PC-9 (cell line): Measurements from ENCODE around the gene WDFY3.

Experiments
- EZH2 ChIP-seq: fragments of 200-600 bp; sonication (generic); IDR thresholded peaks from 2 replicates; pipeline ENCODE4 v1.8.0; 2017; ENCODE audit warnings: antibody characterized with exemption, low read depth
- TF ChIP-seq, protein P1 (sequence below): fragments of 200-600 bp; sonication (generic); conservative IDR thresholded peaks from 2 replicates; pipeline ENCODE4 v1.6.1; 2017; ENCODE audit warnings: mixed run types, antibody characterized with exemption, mild to moderate bottlenecking, moderate library complexity

GRCh38 chr4:84718699-84719098 lies 247.8 kb downstream of the WDFY3 start:
- no peak for TF ChIP-seq EZH2
- TF ChIP-seq, protein P1, sequence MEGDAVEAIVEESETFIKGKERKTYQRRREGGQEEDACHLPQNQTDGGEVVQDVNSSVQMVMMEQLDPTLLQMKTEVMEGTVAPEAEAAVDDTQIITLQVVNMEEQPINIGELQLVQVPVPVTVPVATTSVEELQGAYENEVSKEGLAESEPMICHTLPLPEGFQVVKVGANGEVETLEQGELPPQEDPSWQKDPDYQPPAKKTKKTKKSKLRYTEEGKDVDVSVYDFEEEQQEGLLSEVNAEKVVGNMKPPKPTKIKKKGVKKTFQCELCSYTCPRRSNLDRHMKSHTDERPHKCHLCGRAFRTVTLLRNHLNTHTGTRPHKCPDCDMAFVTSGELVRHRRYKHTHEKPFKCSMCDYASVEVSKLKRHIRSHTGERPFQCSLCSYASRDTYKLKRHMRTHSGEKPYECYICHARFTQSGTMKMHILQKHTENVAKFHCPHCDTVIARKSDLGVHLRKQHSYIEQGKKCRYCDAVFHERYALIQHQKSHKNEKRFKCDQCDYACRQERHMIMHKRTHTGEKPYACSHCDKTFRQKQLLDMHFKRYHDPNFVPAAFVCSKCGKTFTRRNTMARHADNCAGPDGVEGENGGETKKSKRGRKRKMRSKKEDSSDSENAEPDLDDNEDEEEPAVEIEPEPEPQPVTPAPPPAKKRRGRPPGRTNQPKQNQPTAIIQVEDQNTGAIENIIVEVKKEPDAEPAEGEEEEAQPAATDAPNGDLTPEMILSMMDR, result no peak
